PC-3 (cell line): ENCODE data around the gene NUDT6. TPM values are rescaled to one million over a fixed set of nuclear protein-coding genes. Genes with fewer than 3 reads are reported as not detected.
"Not testable (repeated sequence)": the region's sequence is repeated elsewhere in the genome, so short reads cannot be mapped to it uniquely, and the experiment has no call there.

Experiments
- ATAC-seq: fragments of 200-7000 bp; cut with Tn5 transposase; 2 replicates; pipeline ENCODE4 v1.9.1; 2020; ENCODE audit warnings: mild to moderate bottlenecking, moderate library complexity
- BruUV-seq: library from RNA; stranded (reverse); fragments of 400-500 nt; replicated peaks from 2 replicates; lab custom pipeline; 2021; lab: Mats Ljungman, UMichigan
- CTCF ChIA-PET: fragments of 300-600 bp; sonication (Branson Sonifier 250); formaldehyde crosslinking; loops from one replicate; lab custom pipeline; 2022; ENCODE audit warnings: antibody characterized with exemption; lab: Charles Lee
- POLR2A ChIA-PET: fragments of 300-600 bp; sonication (Branson Sonifier 250); formaldehyde crosslinking; loops from one replicate; lab custom pipeline; 2022; ENCODE audit warnings: antibody characterized with exemption; ENCODE audit not compliant: unreplicated experiment; lab: Charles Lee
- DNase-seq: peaks from one replicate; pipeline ENCODE4 v3.0.0-alpha.2; 2015
- H2AFZ ChIP-seq: fragments of 300-600 bp; sonication (generic); 2 replicates; pipeline ENCODE4 v1.6.0; 2016; ENCODE audit warnings: antibody characterized with exemption, low read length
- H3F3A ChIP-seq: fragments of 300-600 bp; sonication (generic); one replicate; pipeline ENCODE4 v1.6.0; 2017; ENCODE audit warnings: antibody characterized with exemption, low read length, control low read depth, mild to moderate bottlenecking; ENCODE audit not compliant: unreplicated experiment
- H3K27ac ChIP-seq: fragments of 300-600 bp; sonication (generic); 2 replicates; pipeline ENCODE4 v1.5.1; 2016; ENCODE audit warnings: mild to moderate bottlenecking, low read length
- H3K27me3 ChIP-seq: fragments of 300-600 bp; sonication (generic); 2 replicates; pipeline ENCODE4 v1.6.1; 2016; ENCODE audit warnings: low read length, mixed read lengths
- H3K36me3 ChIP-seq: fragments of 300-600 bp; sonication (generic); 2 replicates; pipeline ENCODE4 v1.6.1; 2016; ENCODE audit warnings: low read depth, mixed run types, low read length, mixed read lengths
- H3K4me1 ChIP-seq: fragments of 300-600 bp; sonication (generic); 2 replicates; pipeline ENCODE4 v1.5.1; 2016; ENCODE audit warnings: low read length; ENCODE audit not compliant: insufficient read depth
- H3K4me2 ChIP-seq: fragments of 300-600 bp; sonication (generic); 2 replicates; pipeline ENCODE4 v1.6.0; 2016; ENCODE audit warnings: low read length
- H3K4me3 ChIP-seq: fragments of 300-600 bp; sonication (generic); 2 replicates; pipeline ENCODE4 v1.5.1; 2016; ENCODE audit warnings: mild to moderate bottlenecking, low read length, mixed read lengths
- H3K79me2 ChIP-seq: fragments of 300-600 bp; sonication (generic); 2 replicates; pipeline ENCODE4 v1.6.1; 2017; ENCODE audit warnings: low read length, mixed read lengths
- H3K9ac ChIP-seq: fragments of 300-600 bp; sonication (generic); 2 replicates; pipeline ENCODE4 v1.6.0; 2016; ENCODE audit warnings: mild to moderate bottlenecking, low read length
- H3K9me2 ChIP-seq: fragments of 300-600 bp; sonication (generic); replicated peaks from 2 replicates; pipeline ENCODE4 v1.6.1; 2016; ENCODE audit warnings: mixed run types, low read length, mixed read lengths
- H3K9me3 ChIP-seq: fragments of 300-600 bp; sonication (generic); 2 replicates; pipeline ENCODE4 v1.6.1; 2016; ENCODE audit warnings: low read length, mixed read lengths
- H4K20me1 ChIP-seq: fragments of 300-600 bp; sonication (generic); 2 replicates; pipeline ENCODE4 v1.6.1; 2016; ENCODE audit warnings: low read length, mixed read lengths
- EZH2 ChIP-seq: fragments of 300-600 bp; sonication (generic); IDR thresholded peaks from one replicate; pipeline ENCODE4 v1.6.1; 2017; ENCODE audit warnings: antibody characterized with exemption, mild to moderate bottlenecking, low read length; ENCODE audit not compliant: unreplicated experiment
- EZH2phosphoT487 ChIP-seq: fragments of 300-600 bp; sonication (generic); IDR thresholded peaks from 2 replicates; pipeline ENCODE4 v1.6.1; 2018; ENCODE audit warnings: mild to moderate bottlenecking, antibody characterized with exemption, low read length, borderline replicate concordance
- intact Hi-C: fragments of 100-400 bp; cut with micrococcal nuclease; formaldehyde crosslinking; loops from 2 replicates; pipeline ENCODE4 v1.9.0; 2023
- total RNA-seq: library from RNA; depleted of rRNA; stranded (reverse); fragments of >200 nt; gene quantifications from 2 replicates; pipeline ENCODE4 v1.2.3, GENCODE V29; 2014
- TF ChIP-seq, protein P1 (sequence below): fragments of 300-600 bp; sonication (generic); conservative IDR thresholded peaks from 2 replicates; pipeline ENCODE4 v1.5.1; 2017; ENCODE audit warnings: antibody characterized with exemption, low read depth, mild to moderate bottlenecking, low read length

The NUDT6 gene
- total RNA-seq, 1 experiment from 2014 or later, result 6.9 TPM

DNA sequence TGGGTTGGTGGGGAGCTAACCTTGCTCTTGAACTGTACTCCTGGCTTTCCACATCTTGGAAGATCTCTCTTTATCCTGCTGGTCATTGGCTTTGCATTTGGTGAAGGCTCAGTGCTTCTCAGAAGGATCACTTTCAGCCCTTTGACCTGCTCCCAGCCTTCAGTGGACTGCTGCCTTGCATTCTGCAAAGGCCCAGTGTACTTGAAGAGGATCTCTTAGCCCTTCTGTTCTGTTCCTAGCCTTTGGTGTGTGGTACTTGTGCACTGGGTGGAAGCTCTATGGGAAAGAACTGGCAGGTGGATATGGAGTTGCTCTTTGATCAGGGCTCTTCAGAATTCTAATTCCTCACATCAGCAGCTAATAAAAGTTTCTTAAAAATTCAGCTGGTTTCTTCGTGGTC is 49.3 kb downstream of the NUDT6 start:
- Histone ChIP-seq H3K27ac (peak overlapping the region; percentile 44), H3K36me3 (no peaks in the 10 kb centered on the region), H3K27me3 (no peaks in the 10 kb centered on the region), H3K9me3 (no peaks in the 10 kb centered on the region), H3K4me3 (no peak overlapping the region), H3F3A (no peaks in the 10 kb centered on the region), H3K9me2 (no peaks in the 10 kb centered on the region), H3K9ac (no peak overlapping the region), H3K4me1 (peaks cover 19% of the 10 kb centered on the region), H2AFZ (no peak overlapping the region), H4K20me1 (no peaks in the 10 kb centered on the region), H3K4me2 (peak overlapping the region; percentile 69), H3K79me2 (no peaks in the 10 kb centered on the region)
- POLR2A ChIA-PET, result interaction anchor here (0.6 kb wide), 1 partner anchor 16 kb away, joined by 3 read pairs; no protein-coding TSS in a partner anchor
- intact Hi-C loops, result loop anchor here (5.0 kb wide), 1 partner anchor 46 kb away; the partner anchor contains the start of gene FGF2
- BruUV-seq, result no TSS peak
- TF ChIP-seq EZH2phosphoT487, result no peak
- TF ChIP-seq, protein P1, sequence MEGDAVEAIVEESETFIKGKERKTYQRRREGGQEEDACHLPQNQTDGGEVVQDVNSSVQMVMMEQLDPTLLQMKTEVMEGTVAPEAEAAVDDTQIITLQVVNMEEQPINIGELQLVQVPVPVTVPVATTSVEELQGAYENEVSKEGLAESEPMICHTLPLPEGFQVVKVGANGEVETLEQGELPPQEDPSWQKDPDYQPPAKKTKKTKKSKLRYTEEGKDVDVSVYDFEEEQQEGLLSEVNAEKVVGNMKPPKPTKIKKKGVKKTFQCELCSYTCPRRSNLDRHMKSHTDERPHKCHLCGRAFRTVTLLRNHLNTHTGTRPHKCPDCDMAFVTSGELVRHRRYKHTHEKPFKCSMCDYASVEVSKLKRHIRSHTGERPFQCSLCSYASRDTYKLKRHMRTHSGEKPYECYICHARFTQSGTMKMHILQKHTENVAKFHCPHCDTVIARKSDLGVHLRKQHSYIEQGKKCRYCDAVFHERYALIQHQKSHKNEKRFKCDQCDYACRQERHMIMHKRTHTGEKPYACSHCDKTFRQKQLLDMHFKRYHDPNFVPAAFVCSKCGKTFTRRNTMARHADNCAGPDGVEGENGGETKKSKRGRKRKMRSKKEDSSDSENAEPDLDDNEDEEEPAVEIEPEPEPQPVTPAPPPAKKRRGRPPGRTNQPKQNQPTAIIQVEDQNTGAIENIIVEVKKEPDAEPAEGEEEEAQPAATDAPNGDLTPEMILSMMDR, result no peak
- no peak for TF ChIP-seq EZH2
- CTCF ChIA-PET, result interaction anchor here (0.7 kb wide), 1 partner anchor 64 kb away, joined by 5 read pairs; no protein-coding TSS in a partner anchor
- DNase-seq (no peak), ATAC-seq (peak; percentile 23; the same call in 1 of the 2 replicates)

DNA sequence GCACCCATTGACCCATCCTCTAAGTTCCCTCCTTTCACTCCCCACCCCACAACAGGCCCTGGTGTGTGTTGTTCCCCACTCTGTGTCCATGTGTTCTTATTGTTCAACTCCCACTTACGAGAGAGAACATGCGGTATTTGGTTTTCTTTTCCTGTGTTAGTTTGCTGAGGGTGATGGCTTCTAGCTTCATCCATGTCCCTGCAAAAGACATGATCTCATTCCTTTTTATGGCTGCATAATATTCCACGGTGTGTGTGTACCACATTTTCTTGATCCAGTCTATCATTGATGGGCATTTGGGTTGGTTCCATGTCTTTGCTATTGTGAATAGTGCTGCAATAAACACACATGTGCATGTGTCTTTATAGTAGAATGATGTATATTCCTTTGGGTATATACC is 54.2 kb downstream of the NUDT6 start:
- POLR2A ChIA-PET, H3K79me2 ChIP-seq, H3K27ac ChIP-seq: not testable (repeated sequence)

DNA sequence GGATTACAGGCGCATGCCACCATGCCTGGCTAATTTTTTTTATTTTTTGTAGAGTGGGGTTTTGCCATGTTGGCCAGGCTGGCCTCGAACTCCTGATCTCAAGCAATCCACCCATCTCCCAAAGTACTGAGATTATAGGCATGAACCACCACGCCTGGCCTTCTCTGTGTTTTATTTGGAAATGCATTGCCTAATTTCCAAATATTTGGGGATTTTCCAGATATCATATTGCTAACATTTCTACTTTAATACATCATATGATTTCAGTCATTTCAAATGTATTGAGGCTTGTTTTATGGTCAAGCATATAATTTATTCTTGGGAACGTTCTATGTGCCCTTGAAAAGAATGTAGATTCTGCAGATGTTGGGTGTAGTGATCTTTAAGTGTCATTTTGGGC is 57.0 kb downstream of the NUDT6 start:
- Histone ChIP-seq H3K4me3 (no peak overlapping the region), H3K9me3 (no peaks in the 10 kb centered on the region), H4K20me1 (no peaks in the 10 kb centered on the region), H3K4me2 (no peak overlapping the region), H3K9ac (no peak overlapping the region), H3F3A (no peaks in the 10 kb centered on the region), H3K27me3 (no peaks in the 10 kb centered on the region), H3K4me1 (no peaks in the 10 kb centered on the region), H2AFZ (no peak overlapping the region), H3K9me2 (no peaks in the 10 kb centered on the region), H3K36me3 (no peaks in the 10 kb centered on the region), H3K27ac (no peak overlapping the region), H3K79me2 (no peaks in the 10 kb centered on the region)
- DNase-seq, result no peak
- ChIA-PET CTCF (no interaction called here), POLR2A (interaction anchor here (0.6 kb wide), 1 partner anchor 9 kb away, joined by 3 read pairs; no protein-coding TSS in a partner anchor)
- intact Hi-C loops, result no loop called here
- ATAC-seq, result no peak
- TF ChIP-seq EZH2 (no peak), EZH2phosphoT487 (no peak)
- TF ChIP-seq, protein P1, result no peak
- BruUV-seq, result no TSS peak

More for the DNA sequence above, 54.2 kb downstream of the NUDT6 start:
- H3F3A ChIP-seq, BruUV-seq, H2AFZ ChIP-seq, intact Hi-C loops, H3K9ac ChIP-seq, CTCF ChIA-PET, H3K9me2 ChIP-seq, H4K20me1 ChIP-seq, ATAC-seq, H3K4me3 ChIP-seq, H3K27me3 ChIP-seq, DNase-seq, H3K36me3 ChIP-seq, H3K9me3 ChIP-seq, H3K4me2 ChIP-seq, H3K4me1 ChIP-seq: not testable (repeated sequence)
